Neural cell (in vitro differentiated cells): Measurements from ENCODE around the gene RBM11. TPM values are rescaled to one million over a fixed set of nuclear protein-coding genes. Genes with fewer than 3 reads are reported as not detected.

Source experiments
- H2AFZ ChIP-seq: fragments of 200-600, 300-800 bp; sonication (generic), shearing (Covaris generic); 2 replicates; pipeline ENCODE4 v1.6.0; 2014; ENCODE audit warnings: low read depth, mild to moderate bottlenecking, antibody characterized with exemption, low read length, moderate library complexity
- H3F3A ChIP-seq: fragments of 200-600 bp; shearing (Covaris generic); 2 replicates; pipeline ENCODE4 v1.6.1; 2016; ENCODE audit warnings: mild to moderate bottlenecking, moderate library complexity, mixed read lengths, antibody characterized with exemption, low read length; ENCODE audit not compliant: insufficient read depth, poor library complexity, severe bottlenecking
- H3K27ac ChIP-seq: fragments of 200-600, 300-800 bp; sonication (generic), shearing (Covaris generic); 2 replicates; pipeline ENCODE4 v1.5.1; 2014; ENCODE audit warnings: mild to moderate bottlenecking, low read length, moderate library complexity
- H3K27me3 ChIP-seq: fragments of 300-800, 200-600 bp; sonication (generic), shearing (Covaris generic); 2 replicates; pipeline ENCODE4 v1.6.0; 2014; ENCODE audit warnings: mild to moderate bottlenecking, low read depth, low read length, moderate library complexity; ENCODE audit not compliant: insufficient read depth
- H3K36me3 ChIP-seq: fragments of 300-800, 200-600 bp; sonication (generic), shearing (Covaris generic); 2 replicates; pipeline ENCODE4 v1.5.1; 2014; ENCODE audit warnings: mild to moderate bottlenecking, antibody characterized with exemption, low read length, moderate library complexity; ENCODE audit not compliant: insufficient read depth
- H3K4me2 ChIP-seq: fragments of 300-800, 200-600 bp; sonication (generic), shearing (Covaris generic); 2 replicates; pipeline ENCODE4 v1.6.0; 2014; ENCODE audit warnings: mild to moderate bottlenecking, low read length
- H3K4me3 ChIP-seq: fragments of 300-800, 200-600 bp; sonication (generic), shearing (Covaris generic); 2 replicates; pipeline ENCODE4 v1.5.1; 2014; ENCODE audit warnings: mild to moderate bottlenecking, low read length, moderate library complexity
- H3K79me2 ChIP-seq: fragments of 200-600 bp; shearing (Covaris generic); replicated peaks from 2 replicates; pipeline ENCODE4 v1.6.0; 2014; ENCODE audit warnings: mild to moderate bottlenecking, low read length, moderate library complexity; ENCODE audit not compliant: insufficient read depth
- H3K9ac ChIP-seq: fragments of 300-800, 200-600 bp; sonication (generic), shearing (Covaris generic); 2 replicates; pipeline ENCODE4 v1.6.1; 2016; ENCODE audit warnings: mild to moderate bottlenecking, low read length, mixed read lengths
- H3K9me2 ChIP-seq: fragments of 200-600 bp; shearing (Covaris generic); 2 replicates; pipeline ENCODE4 v1.6.1; 2016; ENCODE audit warnings: mild to moderate bottlenecking, low read length, mixed read lengths; ENCODE audit not compliant: insufficient read depth
- H3K9me3 ChIP-seq: fragments of 200-600, 300-800 bp; sonication (generic), shearing (Covaris generic); 2 replicates; pipeline ENCODE4 v1.6.1; 2016; ENCODE audit warnings: mild to moderate bottlenecking, mixed run types, low read length, moderate library complexity, mixed read lengths
- H4K20me1 ChIP-seq: fragments of 200-600 bp; shearing (Covaris generic); 2 replicates; pipeline ENCODE4 v1.6.1; 2016; ENCODE audit warnings: mild to moderate bottlenecking, mixed run types; ENCODE audit not compliant: insufficient read depth
- EP300 ChIP-seq: fragments of 450-650 bp; conservative IDR thresholded peaks from 2 replicates; pipeline ENCODE4 v1.6.1; 2014; ENCODE audit warnings: antibody characterized with exemption, mild to moderate bottlenecking, moderate library complexity; ENCODE audit not compliant: poor library complexity, severe bottlenecking
- EZH2 ChIP-seq: fragments of 200-600, 300-800 bp; shearing (Covaris generic), sonication (generic); IDR thresholded peaks from 2 replicates; pipeline ENCODE4 v1.6.1; 2014; ENCODE audit warnings: antibody characterized with exemption, low read length, borderline replicate concordance, mild to moderate bottlenecking; ENCODE audit not compliant: insufficient read depth, poor library complexity, severe bottlenecking
- MXI1 ChIP-seq: fragments of 450-650 bp; conservative IDR thresholded peaks from 2 replicates; pipeline ENCODE4 v1.6.1; 2014; ENCODE audit warnings: antibody characterized with exemption, mild to moderate bottlenecking; ENCODE audit not compliant: poor library complexity, severe bottlenecking
- POLR2AphosphoS5 ChIP-seq: IDR thresholded peaks from 2 replicates; pipeline ENCODE4 v1.6.1; 2012
- RAD21 ChIP-seq: fragments of 450-650 bp; conservative IDR thresholded peaks from 2 replicates; pipeline ENCODE4 v1.6.1; 2014; ENCODE audit warnings: antibody characterized with exemption, mild to moderate bottlenecking, moderate library complexity
- REST ChIP-seq: IDR thresholded peaks from 2 replicates; pipeline ENCODE4 v1.6.1; 2012; ENCODE audit warnings: borderline replicate concordance
- SMC3 ChIP-seq: fragments of 450-650 bp; conservative IDR thresholded peaks from 2 replicates; pipeline ENCODE4 v1.6.1; 2014; ENCODE audit warnings: antibody characterized with exemption, mild to moderate bottlenecking, moderate library complexity; ENCODE audit not compliant: poor library complexity
- TAF1 ChIP-seq: IDR thresholded peaks from 2 replicates; pipeline ENCODE4 v1.6.1; 2012; ENCODE audit warnings: low read depth
- polyA plus RNA-seq: library from polyadenylated mRNA; depleted of rRNA; stranded (reverse); fragments of >200 nt; gene quantifications from 2 replicates; pipeline ENCODE4 v1.2.3, GENCODE V29; 2014
- TF ChIP-seq, protein P1 (sequence below): fragments of 450-650 bp; IDR thresholded peaks from 2 replicates; pipeline ENCODE4 v1.5.1; 2014; ENCODE audit warnings: antibody characterized with exemption, mild to moderate bottlenecking, moderate library complexity; ENCODE audit not compliant: poor library complexity, severe bottlenecking

The RBM11 gene
- polyA plus RNA-seq, 1 donor from 2014 or later, result 17.1 TPM

- TF ChIP-seq, protein P1, sequence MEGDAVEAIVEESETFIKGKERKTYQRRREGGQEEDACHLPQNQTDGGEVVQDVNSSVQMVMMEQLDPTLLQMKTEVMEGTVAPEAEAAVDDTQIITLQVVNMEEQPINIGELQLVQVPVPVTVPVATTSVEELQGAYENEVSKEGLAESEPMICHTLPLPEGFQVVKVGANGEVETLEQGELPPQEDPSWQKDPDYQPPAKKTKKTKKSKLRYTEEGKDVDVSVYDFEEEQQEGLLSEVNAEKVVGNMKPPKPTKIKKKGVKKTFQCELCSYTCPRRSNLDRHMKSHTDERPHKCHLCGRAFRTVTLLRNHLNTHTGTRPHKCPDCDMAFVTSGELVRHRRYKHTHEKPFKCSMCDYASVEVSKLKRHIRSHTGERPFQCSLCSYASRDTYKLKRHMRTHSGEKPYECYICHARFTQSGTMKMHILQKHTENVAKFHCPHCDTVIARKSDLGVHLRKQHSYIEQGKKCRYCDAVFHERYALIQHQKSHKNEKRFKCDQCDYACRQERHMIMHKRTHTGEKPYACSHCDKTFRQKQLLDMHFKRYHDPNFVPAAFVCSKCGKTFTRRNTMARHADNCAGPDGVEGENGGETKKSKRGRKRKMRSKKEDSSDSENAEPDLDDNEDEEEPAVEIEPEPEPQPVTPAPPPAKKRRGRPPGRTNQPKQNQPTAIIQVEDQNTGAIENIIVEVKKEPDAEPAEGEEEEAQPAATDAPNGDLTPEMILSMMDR, result no peak
- TF ChIP-seq TAF1, result no peak
- no peak for TF ChIP-seq MXI1
- TF ChIP-seq SMC3, result no peak
- no peak for TF ChIP-seq POLR2AphosphoS5
- TF ChIP-seq EZH2, result no peak
- no peak for TF ChIP-seq RAD21
- no peak for TF ChIP-seq REST
- no peak for TF ChIP-seq EP300
- H3K27ac ChIP-seq, result no peak overlapping the region
- no peaks in the 10 kb centered on the region for H3F3A ChIP-seq
- H3K27me3 ChIP-seq, result peaks cover 4% of the 10 kb centered on the region
- H3K9me2 ChIP-seq, result no peaks in the 10 kb centered on the region
- no peak overlapping the region for H3K4me3 ChIP-seq
- no peaks in the 10 kb centered on the region for H3K9me3 ChIP-seq
- H3K79me2 ChIP-seq, result no peaks in the 10 kb centered on the region
- H3K4me2 ChIP-seq, result no peak overlapping the region
- no peak overlapping the region for H3K9ac ChIP-seq
- no peaks in the 10 kb centered on the region for H3K36me3 ChIP-seq
- H4K20me1 ChIP-seq, result no peaks in the 10 kb centered on the region
- H2AFZ ChIP-seq, result no peak overlapping the region
These were observed 54.7 kb downstream of the RBM11 start for GRCh38 chr21:14270631-14271030.

- Histone ChIP-seq H3K9me3 (no peaks in the 10 kb centered on the region), H3K9ac (no peak overlapping the region), H3K4me3 (no peak overlapping the region), H3K27me3 (peaks cover 4% of the 10 kb centered on the region), H3K9me2 (no peaks in the 10 kb centered on the region), H3K36me3 (no peaks in the 10 kb centered on the region), H3K27ac (no peak overlapping the region), H4K20me1 (no peaks in the 10 kb centered on the region), H3F3A (no peaks in the 10 kb centered on the region), H2AFZ (no peak overlapping the region), H3K79me2 (no peaks in the 10 kb centered on the region), H3K4me2 (no peak overlapping the region)
- no peak for TF ChIP-seq RAD21
- no peak for TF ChIP-seq REST
- no peak for TF ChIP-seq EP300
- TF ChIP-seq MXI1, result no peak
- TF ChIP-seq TAF1, result no peak
- TF ChIP-seq, protein P1, result no peak
- no peak for TF ChIP-seq EZH2
- no peak for TF ChIP-seq POLR2AphosphoS5
- no peak for TF ChIP-seq SMC3
These were observed 55.1 kb downstream of the RBM11 start for GRCh38 chr21:14271053-14271452.
